GM12872 (cell line): ENCODE measurements around the gene RAB35.

Experiments
- CTCF ChIP-seq: IDR thresholded peaks from 3 replicates; pipeline ENCODE4 v1.5.1; 2011; ENCODE audit warnings: low read depth, mild to moderate bottlenecking, low read length, moderate library complexity; ENCODE audit not compliant: insufficient read depth

Gene RAB35

DNA sequence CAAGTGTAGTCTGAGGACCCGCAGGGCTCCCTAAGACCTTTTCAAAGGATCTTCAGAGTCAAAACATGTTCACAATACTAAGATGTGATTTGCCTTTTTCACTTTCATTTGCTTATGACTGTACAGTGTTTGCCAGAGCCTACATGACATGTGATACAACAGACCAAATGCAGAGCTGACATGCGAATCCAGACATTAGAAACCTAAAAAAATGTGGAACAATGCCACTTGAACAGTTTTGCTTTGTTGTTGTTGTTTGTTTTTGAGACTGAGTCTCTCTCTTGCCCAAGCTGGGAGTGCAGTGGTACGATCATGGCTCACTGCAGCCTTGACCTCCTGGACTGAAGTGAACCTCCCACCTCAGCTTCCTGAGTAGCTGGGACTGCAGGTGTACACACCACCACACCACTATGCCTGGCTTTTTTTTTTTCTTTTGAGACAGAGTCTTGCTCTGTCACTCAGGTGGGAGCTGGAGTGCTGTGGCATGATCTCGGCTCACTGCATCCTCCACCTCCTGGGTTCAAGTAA lies 5.3 kb upstream of the RAB35 start:
- no peak for TF ChIP-seq CTCF

- no peak for TF ChIP-seq CTCF
These were observed 4.8 kb upstream of the RAB35 start for GRCh38 chr12:120121343-120121742.

DNA sequence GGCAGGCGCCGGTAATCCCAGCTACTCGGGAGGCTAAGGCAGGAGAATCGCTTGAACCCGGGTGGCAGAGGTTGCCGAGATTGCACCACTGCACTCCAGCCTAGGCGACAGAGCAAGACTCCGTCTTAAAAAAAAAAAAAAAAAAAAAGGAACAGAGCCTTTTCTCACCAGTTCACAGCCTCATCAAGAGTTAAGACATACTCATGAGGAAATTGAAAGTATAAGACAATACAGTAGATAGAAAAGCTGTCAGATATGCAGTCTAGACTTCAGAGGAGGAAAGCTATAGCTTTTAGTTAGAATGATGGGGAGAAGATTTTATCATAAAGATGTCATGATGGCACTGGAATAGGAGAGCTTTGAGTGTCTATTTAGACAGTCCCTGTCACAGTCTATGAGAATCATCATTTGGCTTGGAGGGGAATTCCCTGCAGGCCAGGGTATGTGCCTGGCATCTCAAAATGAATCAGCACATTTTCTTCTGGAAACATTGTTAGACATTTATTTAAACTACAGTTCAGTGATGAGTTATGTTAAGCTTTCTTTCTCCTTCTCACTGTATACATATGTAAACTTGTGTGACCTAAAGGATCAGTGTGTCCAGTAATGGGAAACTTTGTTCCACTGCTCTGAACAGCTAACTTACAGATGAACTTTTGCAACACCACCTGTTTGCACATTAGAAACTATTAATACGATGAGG lies 2.9 kb upstream of the RAB35 start:
- no peak for TF ChIP-seq CTCF

GRCh38 chr12:120118321-120119061 lies 1.9 kb upstream of the RAB35 start:
- TF ChIP-seq CTCF, result no peak

DNA sequence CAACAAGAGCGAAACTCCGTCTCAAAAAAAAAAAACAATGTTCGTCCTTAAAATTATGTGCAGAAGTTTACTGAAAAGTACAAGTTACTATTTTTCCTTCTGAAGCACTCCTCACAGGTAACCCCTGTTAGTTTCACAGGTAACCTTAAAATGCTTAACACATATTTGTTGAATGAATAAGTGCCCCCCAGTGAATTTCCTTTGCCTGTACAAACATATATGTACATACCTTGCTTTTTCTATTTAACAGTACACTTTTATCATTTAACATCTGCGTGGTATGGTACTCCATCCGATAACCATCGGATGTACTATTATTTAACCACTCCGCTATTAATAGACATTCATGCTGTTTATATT lies 1.4 kb upstream of the RAB35 start:
- no peak for TF ChIP-seq CTCF

DNA sequence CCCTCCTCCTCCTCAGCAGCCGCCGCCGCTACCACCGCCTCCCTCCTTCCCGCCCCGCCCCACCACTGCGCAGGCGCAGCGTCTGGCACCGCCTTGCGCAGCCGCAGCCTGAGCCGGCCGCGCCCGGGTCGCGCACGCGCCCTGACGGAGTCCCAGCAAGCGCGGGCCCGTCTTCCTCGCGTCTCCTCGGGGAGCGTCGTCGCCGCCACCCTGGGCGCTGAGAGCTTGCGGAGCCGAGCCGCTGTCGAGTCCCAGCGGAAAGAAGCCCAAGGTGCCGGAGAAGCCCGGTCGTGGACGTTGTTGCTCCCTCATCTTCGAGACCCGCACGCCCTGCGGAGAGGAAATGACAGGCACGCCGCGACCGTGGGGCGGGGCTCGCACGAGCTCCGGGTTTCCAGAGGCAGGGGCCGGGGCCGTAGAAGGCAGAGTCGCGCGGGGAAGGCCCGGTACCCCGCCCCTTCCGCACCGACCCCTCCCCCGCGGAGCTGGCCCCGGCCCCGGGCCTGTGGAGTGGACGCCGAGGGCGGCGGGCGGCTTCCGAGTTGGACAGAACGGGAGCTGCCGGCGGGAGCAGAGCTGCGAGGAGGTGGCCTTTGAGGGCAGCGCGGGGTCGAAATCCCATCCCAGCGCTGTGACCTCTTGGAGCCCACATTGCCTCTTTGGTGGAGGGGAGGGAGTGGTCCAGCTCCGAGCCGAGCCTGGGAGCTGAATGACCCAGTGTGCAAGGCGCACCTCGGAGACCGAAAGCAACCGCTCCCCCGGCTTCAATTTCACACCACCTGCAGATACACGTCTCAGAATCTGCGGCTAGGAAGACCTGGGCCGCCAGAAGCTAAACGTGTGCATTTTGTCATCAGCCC lies 469 bp upstream of the RAB35 start:
- TF ChIP-seq CTCF, result no peak
